DOHH2 (cell line): ENCODE data around the gene MOB1A.
"Not testable (repeated sequence)": the region's sequence is repeated elsewhere in the genome, so short reads cannot be mapped to it uniquely, and the experiment has no call there.

Experiments
- EZH2phosphoT487 ChIP-seq: fragments of 200-600 bp; sonication (generic); IDR thresholded peaks from 2 replicates; pipeline ENCODE4 v1.6.1; 2017; ENCODE audit warnings: borderline replicate concordance, mild to moderate bottlenecking, antibody characterized with exemption, low read length, moderate library complexity, mixed read lengths
- TF ChIP-seq, protein P1 (sequence below): fragments of 200-600 bp; sonication (generic); IDR thresholded peaks from one replicate; pipeline ENCODE4 v1.5.1; 2014; ENCODE audit warnings: antibody characterized with exemption, mild to moderate bottlenecking, low read depth, low read length; ENCODE audit not compliant: poor library complexity, severe bottlenecking

DNA sequence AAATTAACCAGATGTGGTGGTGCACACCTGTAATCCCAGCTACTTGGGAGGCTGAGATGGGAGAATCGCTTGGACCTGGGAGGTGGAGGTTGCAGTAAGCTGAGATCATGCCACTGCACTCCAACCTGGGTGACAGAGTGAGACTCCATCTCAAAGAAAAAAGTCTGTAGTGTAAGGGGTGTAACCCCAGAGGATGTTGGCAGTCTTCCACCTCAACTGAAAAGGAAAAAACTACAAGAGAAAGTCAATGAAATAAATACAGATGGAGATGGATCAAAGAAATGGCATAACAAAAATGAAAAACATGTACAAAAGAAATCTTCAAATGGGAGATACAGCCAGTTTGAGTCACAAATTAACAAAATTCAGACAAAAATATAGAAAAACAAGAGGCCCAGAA is 56.8 kb downstream of the MOB1A start:
- TF ChIP-seq, protein P1, sequence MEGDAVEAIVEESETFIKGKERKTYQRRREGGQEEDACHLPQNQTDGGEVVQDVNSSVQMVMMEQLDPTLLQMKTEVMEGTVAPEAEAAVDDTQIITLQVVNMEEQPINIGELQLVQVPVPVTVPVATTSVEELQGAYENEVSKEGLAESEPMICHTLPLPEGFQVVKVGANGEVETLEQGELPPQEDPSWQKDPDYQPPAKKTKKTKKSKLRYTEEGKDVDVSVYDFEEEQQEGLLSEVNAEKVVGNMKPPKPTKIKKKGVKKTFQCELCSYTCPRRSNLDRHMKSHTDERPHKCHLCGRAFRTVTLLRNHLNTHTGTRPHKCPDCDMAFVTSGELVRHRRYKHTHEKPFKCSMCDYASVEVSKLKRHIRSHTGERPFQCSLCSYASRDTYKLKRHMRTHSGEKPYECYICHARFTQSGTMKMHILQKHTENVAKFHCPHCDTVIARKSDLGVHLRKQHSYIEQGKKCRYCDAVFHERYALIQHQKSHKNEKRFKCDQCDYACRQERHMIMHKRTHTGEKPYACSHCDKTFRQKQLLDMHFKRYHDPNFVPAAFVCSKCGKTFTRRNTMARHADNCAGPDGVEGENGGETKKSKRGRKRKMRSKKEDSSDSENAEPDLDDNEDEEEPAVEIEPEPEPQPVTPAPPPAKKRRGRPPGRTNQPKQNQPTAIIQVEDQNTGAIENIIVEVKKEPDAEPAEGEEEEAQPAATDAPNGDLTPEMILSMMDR = not testable (repeated sequence)
- TF ChIP-seq EZH2phosphoT487 = not testable (repeated sequence)
